HK-2 (cell line): ENCODE data around the gene KIF16B.

ENCODE experiments used
- DNase-seq: peaks from one replicate; pipeline ENCODE4 v3.0.0-alpha.2; 2018; ENCODE audit not compliant: unreplicated experiment

Gene KIF16B

DNA sequence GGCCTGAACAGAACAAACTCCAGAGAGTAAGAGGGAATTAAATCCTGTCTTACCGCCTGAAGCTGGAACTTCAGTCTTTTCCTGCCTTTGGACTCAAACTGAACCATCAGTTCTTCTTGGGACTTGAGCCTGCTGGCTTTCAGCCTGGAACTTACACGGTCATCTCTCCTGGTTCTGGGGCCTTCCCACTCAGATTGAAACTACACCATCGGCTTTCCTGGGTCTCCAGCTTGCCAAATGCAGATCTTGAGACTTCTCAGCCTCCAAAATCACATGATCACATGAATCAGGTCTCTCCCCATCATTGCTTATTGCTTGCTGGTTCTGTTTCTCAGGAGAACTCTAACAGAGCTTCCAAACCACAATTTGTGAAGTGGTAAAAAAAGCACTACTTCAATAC lies 276.3 kb downstream of the KIF16B start:
- DNase-seq: no peak

GRCh38 chr20:16295534-16295933 lies 277.7 kb downstream of the KIF16B start:
- no peak for DNase-seq

DNA sequence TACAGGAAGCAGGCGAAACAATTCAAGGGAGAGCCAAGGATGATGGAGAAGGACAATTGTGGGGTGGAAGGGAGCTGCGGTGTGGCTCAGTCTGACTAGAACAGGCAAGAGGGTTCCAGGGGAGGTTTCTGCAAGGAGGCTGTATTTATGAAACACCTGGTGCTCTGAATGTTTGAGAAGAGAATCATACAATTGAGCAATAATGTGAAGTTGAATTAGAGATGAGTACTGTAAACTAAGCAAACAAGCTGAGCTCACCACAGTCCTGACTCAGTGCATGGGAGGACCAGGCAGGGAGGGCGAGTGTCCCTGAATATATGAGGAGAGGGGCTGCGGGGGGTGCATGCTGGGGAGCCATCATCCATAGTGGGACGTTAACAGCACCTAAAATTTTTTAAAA lies 279.7 kb downstream of the KIF16B start:
- no peak for DNase-seq

- DNase-seq: no peak
These were observed 280.9 kb downstream of the KIF16B start for GRCh38 chr20:16292226-16292880.

- DNase-seq: no peak
These were observed 282.9 kb downstream of the KIF16B start for GRCh38 chr20:16290358-16290757.

DNA sequence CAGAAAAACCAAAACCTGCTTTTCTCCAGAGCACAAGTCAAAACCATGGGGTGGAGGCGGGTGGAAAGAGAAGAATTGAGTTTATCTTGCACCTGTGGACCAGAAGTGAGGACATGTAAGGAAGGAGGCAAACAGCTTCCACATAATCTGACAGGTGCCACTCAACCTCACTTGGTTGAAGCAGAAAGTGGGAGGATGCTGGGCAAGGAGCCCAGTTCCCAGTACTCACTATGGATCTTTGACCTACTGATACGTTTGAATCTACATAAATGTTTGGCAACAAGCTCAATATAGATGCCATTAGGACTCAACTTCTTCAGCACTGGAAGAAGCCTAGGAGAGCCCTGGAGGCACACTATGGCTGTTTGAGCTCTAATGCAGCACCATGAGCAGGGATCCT lies 285.5 kb downstream of the KIF16B start:
- DNase-seq: no peak

DNA sequence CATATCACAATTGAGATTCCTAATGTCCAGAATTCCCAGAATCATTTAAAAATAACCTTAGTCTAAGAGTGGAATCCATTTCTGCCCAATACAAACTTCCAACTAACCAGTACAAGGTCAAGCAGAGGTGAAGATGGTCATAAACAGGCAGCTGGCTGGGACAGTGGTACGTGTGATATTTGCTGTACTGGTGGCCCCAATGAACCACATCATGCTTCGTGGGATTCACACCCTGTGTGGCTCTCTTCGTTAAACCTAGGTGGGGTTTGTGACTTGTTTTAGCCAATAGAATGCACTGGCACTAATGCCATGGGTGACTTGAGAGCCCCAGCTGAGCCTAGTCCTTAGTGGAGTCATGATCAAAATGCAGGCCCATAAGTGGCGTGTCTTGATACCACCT lies 286.6 kb downstream of the KIF16B start:
- no peak for DNase-seq

GRCh38 chr20:16284385-16285100 lies 288.7 kb downstream of the KIF16B start:
- no peak for DNase-seq

GRCh38 chr20:16283978-16284377 lies 289.3 kb downstream of the KIF16B start:
- DNase-seq: no peak

DNA sequence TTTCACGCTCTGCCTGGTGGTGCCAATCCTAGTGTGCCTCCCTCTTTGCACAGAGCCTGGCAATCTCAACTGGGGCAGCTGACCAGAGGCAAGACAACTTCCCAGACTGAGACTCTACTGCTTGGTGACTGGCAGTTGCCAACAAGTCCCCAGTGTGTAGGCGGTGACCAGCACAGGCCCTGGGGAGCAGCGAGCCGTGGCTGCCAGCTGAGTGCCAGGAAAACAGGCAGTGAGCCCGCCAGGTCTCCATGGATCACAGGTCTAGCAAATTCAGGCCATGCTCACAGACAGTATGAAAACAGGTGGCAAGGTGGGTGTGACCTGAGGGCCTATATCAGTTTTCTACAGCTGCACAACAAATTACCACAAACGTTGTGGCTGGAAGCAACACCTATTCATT lies 289.9 kb downstream of the KIF16B start:
- no peak for DNase-seq

GRCh38 chr20:16280219-16280618 lies 293.0 kb downstream of the KIF16B start:
- DNase-seq: no peak

GRCh38 chr20:16279320-16279719 lies 293.9 kb downstream of the KIF16B start:
- DNase-seq: no peak

GRCh38 chr20:16273812-16274555 lies 299.3 kb downstream of the KIF16B start:
- no peak for DNase-seq

GRCh38 chr20:16272780-16273360 lies 300.4 kb downstream of the KIF16B start:
- DNase-seq: no peak

GRCh38 chr20:16271450-16271849 lies 301.8 kb downstream of the KIF16B start:
- no peak for DNase-seq

- DNase-seq: no peak
These were observed 302.3 kb downstream of the KIF16B start for GRCh38 chr20:16270989-16271388.

- no peak for DNase-seq
These were observed 302.8 kb downstream of the KIF16B start for GRCh38 chr20:16270314-16270931.

- DNase-seq: no peak
These were observed 305.7 kb downstream of the KIF16B start for GRCh38 chr20:16267526-16267925.

DNA sequence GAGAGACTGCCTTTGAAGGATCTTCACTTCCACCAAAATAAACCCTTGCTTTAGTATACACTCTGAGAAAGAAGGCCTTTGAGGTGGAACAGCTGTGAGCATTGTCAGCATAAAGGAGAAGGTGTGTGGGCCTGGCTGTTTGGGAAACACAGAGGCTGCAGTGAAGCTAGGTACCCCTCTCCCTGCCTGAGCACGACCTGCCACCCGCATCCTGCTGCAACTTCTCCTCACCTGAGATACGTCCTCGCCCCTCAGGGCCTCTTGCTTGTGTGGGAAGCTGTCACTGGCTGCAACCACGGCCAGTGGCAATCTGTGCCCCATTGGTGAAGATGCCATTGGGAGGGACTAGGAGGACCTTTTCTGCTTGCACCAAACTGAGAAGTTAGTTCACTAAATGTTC lies 307.9 kb downstream of the KIF16B start:
- DNase-seq: no peak

DNA sequence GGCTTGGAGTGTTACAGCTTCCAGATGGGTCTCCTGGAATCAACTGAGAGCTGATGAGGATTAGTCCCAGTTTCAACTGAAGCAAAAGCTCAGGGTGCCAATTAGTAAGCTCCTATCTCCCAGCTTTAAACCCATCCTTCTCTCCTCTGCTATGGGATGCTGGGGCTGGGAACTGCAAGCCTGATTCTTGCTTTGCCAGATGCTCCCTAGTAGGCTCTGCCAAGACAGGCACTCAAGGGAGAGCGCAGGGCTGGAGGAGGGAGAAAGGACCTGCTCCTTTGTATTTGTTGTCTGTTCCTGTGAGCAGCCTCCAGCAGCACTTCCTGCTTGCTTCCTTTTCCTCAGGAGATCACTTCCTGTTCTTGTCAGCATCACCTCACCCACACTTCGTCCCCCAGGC lies 309.7 kb downstream of the KIF16B start:
- DNase-seq: no peak

DNA sequence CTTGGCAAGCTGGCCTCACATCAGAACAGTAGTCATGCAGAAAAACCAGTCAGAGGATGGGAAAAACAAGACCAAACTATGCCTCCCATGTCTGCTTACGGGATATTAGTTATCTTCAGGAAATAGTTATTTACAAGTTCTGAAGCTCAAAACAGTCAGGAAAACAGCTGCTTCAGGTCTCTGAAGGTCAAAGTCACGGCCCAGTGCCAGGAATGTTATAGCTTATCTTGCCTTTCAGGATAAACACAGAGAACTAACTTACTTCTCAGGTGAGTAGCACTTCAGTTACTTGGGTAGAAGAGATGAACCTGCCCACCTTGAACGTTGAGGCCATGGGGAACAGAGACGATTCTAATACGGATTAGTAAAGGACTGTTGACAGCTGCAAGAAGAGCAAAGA lies 310.7 kb downstream of the KIF16B start:
- DNase-seq: no peak

GRCh38 chr20:16261733-16262273 lies 311.4 kb downstream of the KIF16B start:
- DNase-seq: no peak
